K562 (cell line): ENCODE results near the gene COPS9. TPM values are rescaled to one million over a fixed set of nuclear protein-coding genes. Genes with fewer than 3 reads are reported as not detected.

Experiments used
- BACH1 ChIP-seq: fragments of 200-800 bp; sonication (Bioruptor generic); IDR thresholded peaks from 2 replicates; pipeline ENCODE4 v1.6.1; 2016; ENCODE audit warnings: missing genetic modification characterization, missing compliant biosample characterization
- BDP1 ChIP-seq: IDR thresholded peaks from 3 replicates; pipeline ENCODE4 v1.6.1; 2011; ENCODE audit not compliant: insufficient read length, insufficient read depth
- CHD4 ChIP-seq: fragments of 200-600 bp; sonication (generic); IDR thresholded peaks from 3 replicates; pipeline ENCODE4 v1.6.1; 2012; ENCODE audit warnings: low read depth, mild to moderate bottlenecking, mixed read lengths, low read length, inconsistent platforms; ENCODE audit not compliant: insufficient read depth, insufficient replicate concordance, poor library complexity, severe bottlenecking
- CXXC5 ChIP-seq: fragments of 250-450 bp; sonication (Bioruptor Pico); IDR thresholded peaks from 2 replicates; pipeline ENCODE4 v1.8.0; 2022; ENCODE audit warnings: inconsistent platforms, mild to moderate bottlenecking, moderate library complexity
- ELF4 ChIP-seq: fragments of 450-650 bp; formaldehyde crosslinking; IDR thresholded peaks from 2 replicates; pipeline ENCODE4 v1.4.0; 2022; ENCODE audit warnings: missing genetic modification characterization
- ERF ChIP-seq: fragments of 450-650 bp; formaldehyde crosslinking; IDR thresholded peaks from 2 replicates; pipeline ENCODE4 v1.4.0; 2020; ENCODE audit warnings: mild to moderate bottlenecking, mixed read lengths
- ETV1 ChIP-seq: fragments of 450-650 bp; conservative IDR thresholded peaks from 2 replicates; pipeline ENCODE4 v1.6.1; 2016; ENCODE audit warnings: missing genetic modification characterization, control low read depth, low read depth, missing compliant biosample characterization
- EZH2 ChIP-seq: IDR thresholded peaks from 2 replicates; pipeline ENCODE4 v1.6.1; 2012; ENCODE audit warnings: low read depth, mild to moderate bottlenecking, inconsistent platforms, low read length, borderline replicate concordance
- KLF10 ChIP-seq: fragments of 250-450 bp; sonication (Bioruptor Pico); IDR thresholded peaks from 2 replicates; pipeline ENCODE4 v1.6.1; 2021; ENCODE audit warnings: matching md5 sums
- MEF2D ChIP-seq: conservative IDR thresholded peaks from 2 replicates; pipeline ENCODE4 v1.6.1; 2016; ENCODE audit warnings: low read depth, missing genetic modification characterization, missing compliant biosample characterization
- NCOA1 ChIP-seq: fragments of 450-650 bp; IDR thresholded peaks from 2 replicates; pipeline ENCODE4 v1.6.1; 2016; ENCODE audit warnings: low read depth
- NELFE ChIP-seq: IDR thresholded peaks from 2 replicates; pipeline ENCODE4 v1.6.1; 2011; ENCODE audit warnings: mild to moderate bottlenecking; ENCODE audit not compliant: insufficient read depth, insufficient read length
- NONO ChIP-seq, 2 experiments: fragments of 200-400 bp in 1 of 2; fragments of 450-650 bp in 1 of 2; formaldehyde crosslinking in 1 of 2; IDR thresholded peaks; 2 replicates each; pipeline ENCODE4 v1.6.1; 2017; ENCODE audit warnings: low read depth in 2 of 2, mild to moderate bottlenecking in 2 of 2, moderate library complexity in 2 of 2, low read length in 1 of 2
- POU5F1 ChIP-seq: fragments of 150-350 bp; IDR thresholded peaks from 2 replicates; pipeline ENCODE4 v1.6.1; 2014; ENCODE audit warnings: borderline replicate concordance, low read length, low read depth, mild to moderate bottlenecking; ENCODE audit not compliant: partially characterized antibody
- PPARD ChIP-seq: fragments of 250-450 bp; sonication (Bioruptor Pico); IDR thresholded peaks from 2 replicates; pipeline ENCODE4 v1.8.0; 2022; ENCODE audit warnings: inconsistent platforms, mild to moderate bottlenecking, moderate library complexity
- RFX1 ChIP-seq: fragments of 450-650 bp; IDR thresholded peaks from 2 replicates; pipeline ENCODE4 v1.6.1; 2016; ENCODE audit warnings: mild to moderate bottlenecking, moderate library complexity
- SREBF1 ChIP-seq: fragments of 150-350 bp; IDR thresholded peaks from 2 replicates; pipeline ENCODE4 v1.6.1; 2014; ENCODE audit warnings: antibody characterized with exemption, low read depth, low read length, borderline replicate concordance
- SRSF7 ChIP-seq: fragments of 200-400 bp; formaldehyde crosslinking; optimal IDR thresholded peaks from 2 replicates; pipeline ENCODE3; 2017; ENCODE audit warnings: mild to moderate bottlenecking, low read depth, low read length
- TFAM ChIP-seq: fragments of 250-450 bp; sonication (Bioruptor Pico); conservative IDR thresholded peaks from 2 replicates; pipeline ENCODE4 v1.5.0; 2021; ENCODE audit warnings: mild to moderate bottlenecking, moderate library complexity
- polyA plus RNA-seq, 8 experiments: library from polyadenylated mRNA; depleted of rRNA in 4 of 8; stranded (reverse) in 5 of 8; unstranded in 3 of 8; fragments of >200 nt; fragmentation: Nextera tagmentation in 2 of 8; fragmentation: Illumina TruSeq in 1 of 8; extraction: Ambion mirVana in 2 of 8; extraction: Trizol in 1 of 8; gene quantifications; 2 replicates each; pipeline versions ENCODE4 v1.2.1 to v1.2.3, GENCODE V29; 2011 to 2014; ENCODE audit warnings: inconsistent platforms in 1 of 8, missing spikeins in 1 of 8
- total RNA-seq, 7 experiments: library from RNA; depleted of rRNA in 6 of 7; stranded (reverse); fragments of >200 nt in 6 of 7; fragmentation: Illumina TruSeq in 2 of 7; extraction: Trizol in 2 of 7; gene quantifications; 2 replicates each; pipeline versions ENCODE4 v1.2.1 to v1.2.3, GENCODE V29; 2011 to 2021; ENCODE audit warnings: low replicate concordance in 1 of 7
- TF ChIP-seq, protein P1 (sequence below), 2 experiments: fragments of 450-650 bp in 1 of 2; sonication (generic) in 1 of 2; formaldehyde crosslinking; conservative IDR thresholded peaks; 2 replicates each; pipeline versions ENCODE4 v1.4.0 to v1.8.1; 2020 to 2022; ENCODE audit warnings: mild to moderate bottlenecking in 1 of 2, missing genetic modification reagents in 1 of 2
- TF ChIP-seq, protein P2 (sequence below), 3 experiments: fragments of 200-800 bp in 1 of 3; fragments of 250-450 bp in 1 of 3; fragments of 450-650 bp in 1 of 3; sonication (Bioruptor Pico) in 1 of 3; sonication (Bioruptor generic) in 1 of 3; formaldehyde crosslinking in 1 of 3; IDR thresholded peaks; 2 replicates each; pipeline versions ENCODE4 v1.6.1 to v1.8.0; 2016 to 2022; ENCODE audit warnings: mild to moderate bottlenecking in 2 of 3, missing genetic modification characterization in 2 of 3, missing compliant biosample characterization in 1 of 3, moderate library complexity in 1 of 3
- TF ChIP-seq, protein P3 (sequence below): fragments of 250-450 bp; sonication (Bioruptor Pico); IDR thresholded peaks from 2 replicates; pipeline ENCODE4 v1.5.0; 2021; ENCODE audit warnings: mild to moderate bottlenecking, borderline replicate concordance

The COPS9 gene
- total and polyA plus RNA-seq, 9 of the 15 experiments (the other 6 are each of a cell fraction or from before 2014, with no cell fraction given) = 55.0 to 281 (median 99.9) TPM

DNA sequence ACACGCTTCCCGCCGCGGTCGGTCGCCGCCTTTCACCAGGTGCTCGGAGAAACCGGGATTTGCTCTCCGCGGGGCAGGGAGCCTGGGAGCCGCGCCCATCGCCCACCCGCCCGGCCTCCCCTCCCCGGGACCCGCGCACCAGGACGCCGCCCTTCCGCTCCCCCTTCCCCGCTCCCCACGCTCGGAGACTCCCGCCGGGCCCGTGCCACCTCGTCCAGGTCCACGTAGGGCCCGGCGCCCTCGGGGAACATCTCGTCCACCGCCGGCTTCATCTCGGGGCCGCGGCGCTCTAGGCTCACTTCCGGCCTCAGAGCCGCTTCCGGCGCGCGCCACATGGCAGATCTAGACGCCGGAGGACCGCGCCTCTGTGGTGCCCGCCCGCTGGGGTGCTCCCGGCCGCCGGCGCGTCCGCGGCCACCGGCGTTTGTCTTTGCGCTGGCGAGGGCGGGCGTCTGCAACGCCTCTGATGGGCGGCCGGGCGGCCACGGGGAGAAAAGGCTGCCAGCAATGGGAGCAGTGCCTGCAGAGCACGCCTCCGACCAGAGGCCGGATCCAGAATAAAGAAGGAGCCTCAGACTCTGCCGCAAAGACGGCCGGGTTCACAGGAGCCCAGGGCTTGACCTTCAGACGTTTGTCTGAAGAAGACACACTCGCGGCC is at the start of gene COPS9 (continued):
- TF ChIP-seq NCOA1 (no peak), SRSF7 (no peak), NONO (IDR thresholded peaks at IDR 0.05; ENCODE audit: low read depth in 2 of 2, low read length in 1 of 2) (0 out of 4 replicates have a peak, but pooled peaks of 1 of the 2 experiments have one; percentile 29), ERF (CRISPR knock-in tag) (no peak), BDP1 (no peak), NELFE (no peak), ELF4 (CRISPR knock-in tag) (no peak), CXXC5 (CRISPR knock-in tag) (peak; percentile 73), RFX1 (no peak), BACH1 (no peak), POU5F1 (no peak), KLF10 (CRISPR knock-in tag) (no peak), ETV1 (tag) (peak; percentile 92), CHD4 (no peak), TFAM (CRISPR knock-in tag) (no peak), EZH2 (no peak), PPARD (CRISPR knock-in tag) (no peak), SREBF1 (no peak), MEF2D (tag) (no peak)
- TF ChIP-seq, protein P1, sequence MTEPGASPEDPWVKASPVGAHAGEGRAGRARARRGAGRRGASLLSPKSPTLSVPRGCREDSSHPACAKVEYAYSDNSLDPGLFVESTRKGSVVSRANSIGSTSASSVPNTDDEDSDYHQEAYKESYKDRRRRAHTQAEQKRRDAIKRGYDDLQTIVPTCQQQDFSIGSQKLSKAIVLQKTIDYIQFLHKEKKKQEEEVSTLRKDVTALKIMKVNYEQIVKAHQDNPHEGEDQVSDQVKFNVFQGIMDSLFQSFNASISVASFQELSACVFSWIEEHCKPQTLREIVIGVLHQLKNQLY (CRISPR knock-in tag; conservative IDR thresholded peaks at IDR 0.05) = no peak
- TF ChIP-seq, protein P2, sequence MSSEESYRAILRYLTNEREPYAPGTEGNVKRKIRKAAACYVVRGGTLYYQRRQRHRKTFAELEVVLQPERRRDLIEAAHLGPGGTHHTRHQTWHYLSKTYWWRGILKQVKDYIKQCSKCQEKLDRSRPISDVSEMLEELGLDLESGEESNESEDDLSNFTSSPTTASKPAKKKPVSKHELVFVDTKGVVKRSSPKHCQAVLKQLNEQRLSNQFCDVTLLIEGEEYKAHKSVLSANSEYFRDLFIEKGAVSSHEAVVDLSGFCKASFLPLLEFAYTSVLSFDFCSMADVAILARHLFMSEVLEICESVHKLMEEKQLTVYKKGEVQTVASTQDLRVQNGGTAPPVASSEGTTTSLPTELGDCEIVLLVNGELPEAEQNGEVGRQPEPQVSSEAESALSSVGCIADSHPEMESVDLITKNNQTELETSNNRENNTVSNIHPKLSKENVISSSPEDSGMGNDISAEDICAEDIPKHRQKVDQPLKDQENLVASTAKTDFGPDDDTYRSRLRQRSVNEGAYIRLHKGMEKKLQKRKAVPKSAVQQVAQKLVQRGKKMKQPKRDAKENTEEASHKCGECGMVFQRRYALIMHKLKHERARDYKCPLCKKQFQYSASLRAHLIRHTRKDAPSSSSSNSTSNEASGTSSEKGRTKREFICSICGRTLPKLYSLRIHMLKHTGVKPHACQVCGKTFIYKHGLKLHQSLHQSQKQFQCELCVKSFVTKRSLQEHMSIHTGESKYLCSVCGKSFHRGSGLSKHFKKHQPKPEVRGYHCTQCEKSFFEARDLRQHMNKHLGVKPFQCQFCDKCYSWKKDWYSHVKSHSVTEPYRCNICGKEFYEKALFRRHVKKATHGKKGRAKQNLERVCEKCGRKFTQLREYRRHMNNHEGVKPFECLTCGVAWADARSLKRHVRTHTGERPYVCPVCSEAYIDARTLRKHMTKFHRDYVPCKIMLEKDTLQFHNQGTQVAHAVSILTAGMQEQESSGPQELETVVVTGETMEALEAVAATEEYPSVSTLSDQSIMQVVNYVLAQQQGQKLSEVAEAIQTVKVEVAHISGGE (CRISPR knock-in tag; IDR thresholded peaks at IDR 0.05) = peak; percentile 28 to 88 (median 38); a peak in 4 of 6 replicates
- TF ChIP-seq, protein P3, sequence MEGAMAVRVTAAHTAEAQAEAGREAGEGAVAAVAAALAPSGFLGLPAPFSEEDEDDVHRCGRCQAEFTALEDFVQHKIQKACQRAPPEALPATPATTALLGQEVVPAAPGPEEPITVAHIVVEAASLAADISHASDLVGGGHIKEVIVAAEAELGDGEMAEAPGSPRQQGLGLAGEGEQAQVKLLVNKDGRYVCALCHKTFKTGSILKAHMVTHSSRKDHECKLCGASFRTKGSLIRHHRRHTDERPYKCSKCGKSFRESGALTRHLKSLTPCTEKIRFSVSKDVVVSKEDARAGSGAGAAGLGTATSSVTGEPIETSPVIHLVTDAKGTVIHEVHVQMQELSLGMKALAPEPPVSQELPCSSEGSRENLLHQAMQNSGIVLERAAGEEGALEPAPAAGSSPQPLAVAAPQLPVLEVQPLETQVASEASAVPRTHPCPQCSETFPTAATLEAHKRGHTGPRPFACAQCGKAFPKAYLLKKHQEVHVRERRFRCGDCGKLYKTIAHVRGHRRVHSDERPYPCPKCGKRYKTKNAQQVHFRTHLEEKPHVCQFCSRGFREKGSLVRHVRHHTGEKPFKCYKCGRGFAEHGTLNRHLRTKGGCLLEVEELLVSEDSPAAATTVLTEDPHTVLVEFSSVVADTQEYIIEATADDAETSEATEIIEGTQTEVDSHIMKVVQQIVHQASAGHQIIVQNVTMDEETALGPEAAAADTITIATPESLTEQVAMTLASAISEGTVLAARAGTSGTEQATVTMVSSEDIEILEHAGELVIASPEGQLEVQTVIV (CRISPR knock-in tag) = no peak
